HG02981 (cell line): Measurements from ENCODE around the gene ADARB2.
"Not testable (repeated sequence)": the region's sequence is repeated elsewhere in the genome, so short reads cannot be mapped to it uniquely, and the experiment has no call there.

ENCODE experiments used
- ATAC-seq: cut with Tn5 transposase; IDR thresholded peaks from one replicate; pipeline ENCODE4 v1.9.1; 2021; ENCODE audit warnings: mild to moderate bottlenecking, moderate library complexity; ENCODE audit not compliant: unreplicated experiment

The ADARB2 gene

GRCh38 chr10:1402016-1402770 lies 335.1 kb downstream of the ADARB2 start:
- ATAC-seq = no peak

- no peak for ATAC-seq
Measured at GRCh38 chr10:1401071-1401965, 336.0 kb downstream of the ADARB2 start.

GRCh38 chr10:1400101-1401070 lies 336.9 kb downstream of the ADARB2 start:
- ATAC-seq = no peak

GRCh38 chr10:1399431-1400100 lies 337.8 kb downstream of the ADARB2 start:
- ATAC-seq = no peak

- no peak for ATAC-seq
Measured at GRCh38 chr10:1398626-1399410, 338.5 kb downstream of the ADARB2 start.

- not testable (repeated sequence) for ATAC-seq
Measured at GRCh38 chr10:1398116-1398515, 339.2 kb downstream of the ADARB2 start.

GRCh38 chr10:1396297-1396635 lies 341.1 kb downstream of the ADARB2 start:
- ATAC-seq = no peak

- ATAC-seq = no peak
Measured at GRCh38 chr10:1395481-1396296, 341.6 kb downstream of the ADARB2 start.

- ATAC-seq = no peak
Measured at GRCh38 chr10:1395025-1395480, 342.3 kb downstream of the ADARB2 start.

- no peak for ATAC-seq
Measured at GRCh38 chr10:1394155-1394912, 343.0 kb downstream of the ADARB2 start.

- no peak for ATAC-seq
Measured at GRCh38 chr10:1393481-1393880, 343.8 kb downstream of the ADARB2 start.

GRCh38 chr10:1392127-1392526 lies 345.2 kb downstream of the ADARB2 start:
- no peak for ATAC-seq

- no peak for ATAC-seq
Measured at GRCh38 chr10:1390200-1390599, 347.1 kb downstream of the ADARB2 start.

- no peak for ATAC-seq
Measured at GRCh38 chr10:1384026-1384425, 353.3 kb downstream of the ADARB2 start.

- no peak for ATAC-seq
Measured at GRCh38 chr10:1382711-1383110, 354.6 kb downstream of the ADARB2 start.

GRCh38 chr10:1381339-1381738 lies 356.0 kb downstream of the ADARB2 start:
- no peak for ATAC-seq

GRCh38 chr10:1380088-1380671 lies 357.1 kb downstream of the ADARB2 start:
- no peak for ATAC-seq

- ATAC-seq = no peak
Measured at GRCh38 chr10:1379601-1380000, 357.7 kb downstream of the ADARB2 start.
